Naive thymus-derived CD4-positive, alpha-beta T cell (primary cell): ENCODE results near the gene CEP20. TPM values are rescaled to one million over a fixed set of nuclear protein-coding genes. Genes with fewer than 3 reads are reported as not detected.
"Not testable (repeated sequence)": the region's sequence is repeated elsewhere in the genome, so short reads cannot be mapped to it uniquely, and the experiment has no call there.

Experiments used
- ATAC-seq: fragments of 150-1000 bp; cut with Tn5 transposase; 2 replicates; pipeline ENCODE4 v1.10.0; 2021; ENCODE audit warnings: mild to moderate bottlenecking, moderate library complexity
- CTCF ChIA-PET: fragments of 350-600 bp; sonication (Branson Sonifier 250); formaldehyde crosslinking; loops from one replicate; lab custom pipeline; 2021; ENCODE audit warnings: antibody characterized with exemption; lab: Charles Lee
- POLR2A ChIA-PET: fragments of 350-600 bp; sonication (Branson Sonifier 250); formaldehyde crosslinking; loops from one replicate; lab custom pipeline; 2021; ENCODE audit warnings: antibody characterized with exemption, inconsistent platforms; lab: Charles Lee
- DNase-seq, 9 donors: peaks; one replicate each; pipeline versions ENCODE4 v3.0.0 to v3.0.0-alpha.2; 2020 to 2022; ENCODE audit warnings: mixed read lengths in 1 of 9
- H3K27ac ChIP-seq: one replicate; pipeline ENCODE4 v1.7.0; 2013; ENCODE audit warnings: mild to moderate bottlenecking, low read depth, low read length, moderate library complexity
- H3K27me3 ChIP-seq, 2 donors: one replicate each; pipeline ENCODE4 v1.7.0; 2013; ENCODE audit warnings: low read length in 2 of 2, mild to moderate bottlenecking in 2 of 2, moderate library complexity in 2 of 2; ENCODE audit not compliant: control insufficient read depth in 2 of 2, insufficient read depth in 2 of 2
- H3K36me3 ChIP-seq, 3 experiments: 1 replicate in 2 of 3; 2 replicates in 1 of 3; pipeline ENCODE4 v1.7.0; 2013; ENCODE audit warnings: low read length in 3 of 3, mild to moderate bottlenecking in 3 of 3, moderate library complexity in 1 of 3; ENCODE audit not compliant: insufficient read depth in 3 of 3, control insufficient read depth in 2 of 3
- H3K4me1 ChIP-seq, 2 donors: one replicate each; pipeline ENCODE4 v1.7.0; 2013; ENCODE audit warnings: low read length in 2 of 2, mild to moderate bottlenecking in 2 of 2, moderate library complexity in 1 of 2; ENCODE audit not compliant: control insufficient read depth in 2 of 2, insufficient read depth in 2 of 2
- H3K4me3 ChIP-seq: 2 replicates; pipeline ENCODE4 v1.7.0; 2013; ENCODE audit warnings: mild to moderate bottlenecking, low read length
- H3K9me3 ChIP-seq, 3 experiments: 1 replicate in 2 of 3; 2 replicates in 1 of 3; pipeline ENCODE4 v1.7.0; 2013; ENCODE audit warnings: low read length in 3 of 3; ENCODE audit not compliant: control insufficient read depth in 2 of 3
- H3K27ac Mint-ChIP-seq, 9 donors: one replicate each; pipeline ENCODE4 v1.8.0; 2020 to 2022; ENCODE audit warnings: mixed read lengths in 9 of 9, mild to moderate bottlenecking in 8 of 9, moderate library complexity in 5 of 9, inconsistent platforms in 2 of 9
- H3K27me3 Mint-ChIP-seq, 5 donors: one replicate each; pipeline ENCODE4 v1.8.0; 2021 to 2022; ENCODE audit warnings: mixed read lengths in 5 of 5, mild to moderate bottlenecking in 1 of 5
- H3K36me3 Mint-ChIP-seq, 5 donors: one replicate each; pipeline ENCODE4 v1.8.0; 2020 to 2022; ENCODE audit warnings: mixed read lengths in 5 of 5, mild to moderate bottlenecking in 3 of 5, inconsistent platforms in 1 of 5
- H3K4me1 Mint-ChIP-seq, 7 donors: one replicate each; pipeline ENCODE4 v1.8.0; 2020 to 2022; ENCODE audit warnings: mixed read lengths in 7 of 7, mild to moderate bottlenecking in 3 of 7, inconsistent platforms in 1 of 7
- H3K4me3 Mint-ChIP-seq, 10 donors: one replicate each; pipeline ENCODE4 v1.8.0; 2020 to 2022; ENCODE audit warnings: mild to moderate bottlenecking in 10 of 10, mixed read lengths in 10 of 10, moderate library complexity in 6 of 10, inconsistent platforms in 2 of 10
- H3K9me3 Mint-ChIP-seq, 11 donors: one replicate each; pipeline ENCODE4 v1.8.0; 2020 to 2022; ENCODE audit warnings: mixed read lengths in 11 of 11, mild to moderate bottlenecking in 4 of 11, inconsistent platforms in 1 of 11, moderate library complexity in 1 of 11
- intact Hi-C, 2 donors: fragments of 100-400 bp; cut with micrococcal nuclease; formaldehyde crosslinking; loops; one replicate each; pipeline ENCODE4 v1.15.1; 2023
- polyA plus RNA-seq, 2 donors: library from polyadenylated mRNA; unstranded; fragments of 300-500 nt; fragmentation: Illumina TruSeq; gene quantifications; one replicate each; pipeline ENCODE4 v1.2.3, GENCODE V29; 2021
- total RNA-seq, 6 experiments: library from RNA in 5 of 6; stranded (reverse) in 5 of 6; gene quantifications; 1 replicate in 5 of 6; 2 replicates in 1 of 6; pipeline ENCODE4 v1.2.3 and lab custom pipeline; 2021 to 2026

Gene CEP20, protein sequence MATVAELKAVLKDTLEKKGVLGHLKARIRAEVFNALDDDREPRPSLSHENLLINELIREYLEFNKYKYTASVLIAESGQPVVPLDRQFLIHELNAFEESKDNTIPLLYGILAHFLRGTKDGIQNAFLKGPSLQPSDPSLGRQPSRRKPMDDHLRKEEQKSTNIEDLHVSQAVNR
- total RNA-seq: 10 to 100 TPM; 15.4 to 34.6 (median 27.8) TPM
- polyA plus RNA-seq: 10 to 100 TPM; 18.5 to 34.9 TPM
- 19.9 reads per million, percentile 50 among the genes with 10 or more reads in this experiment for total RNA-seq (lab: John Stamatoyannopoulos, UW)

DNA sequence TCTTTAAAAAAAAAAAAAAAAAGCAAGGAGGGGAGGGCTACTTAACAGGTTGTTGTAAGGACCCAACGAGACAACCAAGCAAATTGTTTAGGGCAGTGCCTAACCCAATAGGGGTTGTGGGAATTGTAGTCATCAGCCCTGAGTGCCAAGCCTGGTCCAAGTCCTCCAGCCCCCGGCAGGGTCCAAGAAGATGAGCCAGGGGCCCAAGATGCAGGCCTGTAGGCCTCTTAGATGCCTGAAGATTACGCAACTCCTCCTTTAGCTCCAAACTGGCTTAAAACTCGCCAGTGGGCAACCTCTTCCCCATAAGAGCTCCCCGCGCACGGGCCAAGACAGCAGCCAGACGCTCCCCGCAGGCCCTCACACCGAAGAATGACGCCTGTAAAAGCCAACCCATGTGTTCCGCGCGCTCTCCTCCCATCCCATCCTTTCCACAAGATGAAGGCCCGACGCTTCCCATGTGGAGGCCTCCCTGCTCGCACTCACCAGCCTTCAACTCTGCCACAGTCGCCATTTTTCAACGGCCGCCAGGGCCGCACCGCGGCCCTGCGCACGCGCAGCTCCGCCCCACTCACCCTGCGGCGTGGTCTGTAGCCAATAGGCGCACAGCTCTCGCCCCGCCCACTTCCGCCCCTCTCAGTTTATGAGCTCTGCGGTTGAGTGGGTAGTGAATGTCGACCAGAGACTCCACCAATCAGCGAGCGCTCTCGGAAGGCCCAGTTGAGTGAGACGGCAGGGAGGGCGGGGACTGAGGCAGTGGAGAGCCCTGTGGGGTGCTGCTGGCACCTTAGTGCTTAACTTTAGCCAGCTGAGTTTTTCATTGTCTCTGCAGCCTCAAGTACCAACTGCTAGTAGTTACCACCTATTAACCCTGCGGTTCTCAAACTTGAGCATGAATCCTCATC is at the start of gene CEP20:
Gene CEP20 (minus strand): TSS at position 532 of the 905 bp plus-strand sequence. CDS start 18 bp downstream, at position 514.
- H3K4me3 Mint-ChIP-seq: peak within 1 kb of the TSS; percentile 96 to 100 (median 99)
- Histone ChIP-seq H3K27ac (peak within 1 kb of the TSS; percentile 89), H3K27me3 (no peaks in the 10 kb centered on the region), H3K4me1 (peaks cover 15 to 17% of the 10 kb centered on the region in 2 donors), H3K4me3 (peak within 1 kb of the TSS; percentile 95), H3K9me3 (no peaks in the 10 kb centered on the region), H3K36me3 (peaks cover 0 to 12% (median 0%) of the 10 kb centered on the region in 3 experiments)
- ChIA-PET POLR2A (interaction anchor here (0.7 to 2.0 kb wide), 14 partner anchors 8 to 176 kb away, joined by 3 to 14 read pairs (median 3); no protein-coding TSS in a partner anchor), CTCF (interaction anchor here (0.6 to 1.2 kb wide), 5 partner anchors 11 to 239 kb away, joined by 3 to 5 read pairs (median 3); no protein-coding TSS in a partner anchor)
- ATAC-seq (peak; percentile 100), DNase-seq (peak; percentile 98 to 100 (median 99))
- no peaks in the 10 kb centered on the region for H3K9me3 Mint-ChIP-seq
- H3K36me3 Mint-ChIP-seq: peaks cover 0 to 10% (median 4%) of the 10 kb centered on the region in 5 donors
- intact Hi-C loops: loop anchor here (1.0 to 5.0 kb wide), 9 partner anchors 61 to 832 kb away; partner anchors contain the start of genes MARF1 (in 2 of the 2), ABCC1 (in 1 of the 2) and NTAN1 (in 1 of the 2)
- H3K4me1 Mint-ChIP-seq: peaks cover 26 to 47% (median 39%) of the 10 kb centered on the region in 7 donors
- no peaks in the 10 kb centered on the region for H3K27me3 Mint-ChIP-seq
- H3K27ac Mint-ChIP-seq: peak within 1 kb of the TSS; percentile 94 to 100 (median 97)

DNA sequence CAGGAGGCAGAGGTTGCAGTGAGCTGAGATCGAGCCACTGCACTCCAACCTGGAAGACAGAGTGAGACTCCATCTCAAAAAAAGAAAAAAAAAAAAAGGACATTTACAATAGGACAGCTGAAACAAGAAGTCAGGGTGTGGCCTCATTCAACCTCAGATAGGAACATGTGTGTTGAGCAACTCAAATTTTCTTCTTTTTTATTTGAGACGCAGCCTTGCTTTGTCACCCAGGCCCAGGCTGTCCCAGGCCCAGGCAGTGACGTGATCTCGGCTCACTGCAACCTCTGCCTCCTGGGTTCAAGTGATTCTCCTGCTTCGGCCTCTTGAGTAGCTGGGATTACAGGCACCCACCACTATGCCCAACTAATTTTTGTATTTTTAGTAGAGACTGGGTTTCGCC is 48.4 kb upstream of the CEP20 start:
- CTCF ChIA-PET, H3K9me3 Mint-ChIP-seq, H3K4me3 Mint-ChIP-seq, H3K36me3 ChIP-seq, H3K27me3 ChIP-seq, H3K4me1 ChIP-seq, H3K27ac Mint-ChIP-seq, POLR2A ChIA-PET, DNase-seq, H3K9me3 ChIP-seq, H3K4me3 ChIP-seq, intact Hi-C loops, H3K36me3 Mint-ChIP-seq, H3K27ac ChIP-seq: not testable (repeated sequence)
- Mint-ChIP-seq H3K4me1 (peaks cover 0 to 15% (median 7%) of the 10 kb centered on the region in 7 donors), H3K27me3 (peaks cover 0 to 16% (median 0%) of the 10 kb centered on the region in 5 donors)
- peak; percentile 72 for ATAC-seq

DNA sequence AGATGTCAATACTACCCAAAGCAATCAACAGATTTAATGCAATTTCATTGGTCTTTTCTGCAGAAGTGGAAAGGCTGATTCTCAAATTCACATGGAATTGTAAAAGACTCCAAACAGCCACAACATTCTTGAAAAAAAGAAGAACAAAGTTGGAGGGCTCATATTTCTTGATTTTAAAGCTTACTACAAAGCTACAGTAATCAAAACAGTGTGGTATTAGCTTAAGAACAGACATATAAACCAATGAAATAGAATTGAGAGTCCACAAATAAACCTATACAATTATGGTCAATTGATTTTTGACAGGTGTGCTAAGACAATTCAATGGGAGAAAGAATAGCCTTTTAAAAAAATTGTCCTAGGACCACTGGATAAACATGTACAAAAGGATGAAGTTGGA is 46.6 kb upstream of the CEP20 start:
- no peaks in the 10 kb centered on the region for H3K36me3 ChIP-seq
- ChIA-PET CTCF (no interaction called here), POLR2A (interaction anchor here (0.9 kb wide), 1 partner anchor 21 kb away, joined by 3 read pairs; no protein-coding TSS in a partner anchor)
- H3K27ac ChIP-seq: no peak overlapping the region
- H3K27me3 ChIP-seq: no peaks in the 10 kb centered on the region
- H3K9me3 ChIP-seq: no peaks in the 10 kb centered on the region
- Mint-ChIP-seq H3K36me3 (peaks cover 0 to 3% (median 0%) of the 10 kb centered on the region in 5 donors), H3K4me1 (peaks cover 0 to 6% (median 4%) of the 10 kb centered on the region in 7 donors), H3K27ac (no peak overlapping the region), H3K4me3 (no peak overlapping the region), H3K9me3 (peaks cover 0 to 3% (median 0%) of the 10 kb centered on the region in 11 donors), H3K27me3 (peaks cover 0 to 16% (median 0%) of the 10 kb centered on the region in 5 donors)
- intact Hi-C loops: no loop called here
- no peak overlapping the region for H3K4me3 ChIP-seq
- ATAC-seq (no peak), DNase-seq (no peak)
- no peaks in the 10 kb centered on the region for H3K4me1 ChIP-seq

DNA sequence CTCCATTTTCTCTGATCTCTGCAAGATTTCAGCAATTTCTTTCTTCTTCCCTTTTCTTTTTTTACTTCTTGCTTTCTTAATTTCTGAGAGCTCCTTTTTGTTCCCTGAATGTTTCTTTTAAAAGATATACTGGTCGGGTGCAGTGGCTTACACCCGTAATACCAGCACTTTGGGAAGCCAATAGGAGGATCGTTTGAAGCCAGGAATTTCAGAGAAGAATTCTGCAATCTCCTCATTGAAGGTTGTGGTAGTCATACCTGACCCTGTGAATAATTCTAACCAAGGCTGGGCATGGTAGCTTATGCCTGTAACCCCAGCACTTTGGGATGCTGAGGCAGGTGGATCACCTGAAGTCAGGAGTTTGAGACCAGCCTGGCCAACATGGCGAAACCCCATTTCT is 45.4 kb upstream of the CEP20 start:
- intact Hi-C loops: no loop called here
- H3K27me3 ChIP-seq: no peaks in the 10 kb centered on the region
- POLR2A ChIA-PET: no interaction called here
- peaks cover 0 to 3% (median 0%) of the 10 kb centered on the region in 11 donors for H3K9me3 Mint-ChIP-seq
- H3K36me3 ChIP-seq: no peaks in the 10 kb centered on the region
- no peak overlapping the region for H3K4me3 Mint-ChIP-seq
- H3K27ac Mint-ChIP-seq: no peak overlapping the region
- H3K4me3 ChIP-seq: no peak overlapping the region
- CTCF ChIA-PET: no interaction called here
- no peaks in the 10 kb centered on the region for H3K4me1 ChIP-seq
- H3K9me3 ChIP-seq: no peaks in the 10 kb centered on the region
- peaks cover 0 to 4% (median 0%) of the 10 kb centered on the region in 7 donors for H3K4me1 Mint-ChIP-seq
- H3K36me3 Mint-ChIP-seq: peaks cover 0 to 3% (median 0%) of the 10 kb centered on the region in 5 donors
- no peak overlapping the region for H3K27ac ChIP-seq
- peaks cover 0 to 16% (median 0%) of the 10 kb centered on the region in 5 donors for H3K27me3 Mint-ChIP-seq
- DNase-seq: no peak
- no peak for ATAC-seq

DNA sequence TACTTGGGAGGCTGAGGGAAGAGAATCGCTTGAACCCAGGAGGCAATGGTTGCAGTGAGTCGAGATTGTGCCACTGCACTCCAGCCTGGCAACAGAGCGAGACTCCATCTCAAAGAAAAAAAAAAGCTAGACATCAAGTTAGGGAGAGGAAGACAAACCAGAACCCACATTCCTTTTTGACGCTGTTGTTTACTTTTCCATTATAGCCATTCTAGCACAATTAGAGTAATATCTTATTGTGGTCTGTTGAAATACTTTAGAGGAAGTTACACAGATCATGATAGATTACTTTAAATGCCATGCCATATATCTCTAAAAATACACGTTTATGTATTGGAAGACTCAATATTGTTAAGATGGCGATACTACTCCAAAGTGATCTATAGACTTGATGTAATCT is 44.5 kb upstream of the CEP20 start:
- Mint-ChIP-seq H3K27me3 (peaks cover 0 to 16% (median 0%) of the 10 kb centered on the region in 5 donors), H3K27ac (no peak overlapping the region), H3K36me3 (peaks cover 0 to 3% (median 0%) of the 10 kb centered on the region in 5 donors), H3K9me3 (peaks cover 0 to 3% (median 0%) of the 10 kb centered on the region in 11 donors), H3K4me3 (no peak overlapping the region), H3K4me1 (peaks cover 0 to 4% (median 0%) of the 10 kb centered on the region in 7 donors)
- no peak for ATAC-seq
- Histone ChIP-seq H3K36me3 (no peaks in the 10 kb centered on the region), H3K27me3 (no peaks in the 10 kb centered on the region), H3K4me1 (no peaks in the 10 kb centered on the region), H3K27ac (no peak overlapping the region), H3K4me3 (no peak overlapping the region), H3K9me3 (no peaks in the 10 kb centered on the region)
- CTCF ChIA-PET: no interaction called here
- no peak for DNase-seq
- POLR2A ChIA-PET: no interaction called here
- intact Hi-C loops: no loop called here

DNA sequence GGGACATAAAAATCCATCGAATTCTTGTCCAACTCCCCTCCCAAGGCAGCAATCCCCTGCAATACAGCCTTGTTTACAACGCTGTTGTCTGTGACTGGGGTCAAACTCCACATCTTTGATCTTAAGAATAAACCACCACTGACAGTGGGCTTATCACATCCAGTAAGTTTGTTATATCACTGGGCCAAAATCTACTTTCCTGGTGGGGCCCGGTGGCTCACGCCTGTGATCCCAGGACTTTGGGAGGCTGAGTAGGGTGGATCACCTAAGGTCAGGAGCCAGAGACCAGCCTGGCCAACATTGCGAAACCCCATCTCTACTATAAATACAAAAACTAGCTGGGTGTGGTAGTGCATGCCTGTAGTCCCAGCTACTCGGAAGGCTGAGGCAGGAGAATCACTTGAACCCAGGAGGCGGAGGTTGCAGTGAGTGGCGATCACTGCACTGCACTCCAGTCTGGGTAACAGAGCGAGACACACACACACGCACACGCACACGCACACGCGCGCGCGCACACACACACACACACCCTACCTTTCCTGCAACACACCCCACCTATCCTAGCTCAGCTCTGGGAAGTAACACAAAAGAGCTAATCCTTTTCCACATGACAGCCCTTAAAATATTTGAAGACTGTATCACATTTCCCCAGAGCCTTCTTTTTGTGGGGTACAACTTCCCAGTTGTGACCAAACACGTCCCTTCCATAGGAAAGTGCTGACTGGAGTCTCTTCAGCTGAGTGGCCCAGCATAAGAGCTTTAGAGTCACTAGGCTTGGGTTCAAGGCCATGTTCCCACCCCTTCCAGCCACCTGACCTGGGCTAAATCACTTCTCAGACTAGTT is 40.1 kb upstream of the CEP20 start:
- POLR2A ChIA-PET: no interaction called here
- H3K4me1 Mint-ChIP-seq: no peaks in the 10 kb centered on the region
- CTCF ChIA-PET: no interaction called here

More for the DNA sequence above, 40.1 kb upstream of the CEP20 start:
- Mint-ChIP-seq H3K9me3 (no peaks in the 10 kb centered on the region), H3K4me3 (no peak overlapping the region), H3K36me3 (peaks cover 0 to 3% (median 0%) of the 10 kb centered on the region in 5 donors), H3K27ac (no peak overlapping the region), H3K27me3 (peaks cover 0 to 5% (median 0%) of the 10 kb centered on the region in 5 donors)
- ATAC-seq (no peak), DNase-seq (no peak)
- Histone ChIP-seq H3K4me1 (no peaks in the 10 kb centered on the region), H3K27ac (no peak overlapping the region), H3K36me3 (no peaks in the 10 kb centered on the region), H3K27me3 (no peaks in the 10 kb centered on the region), H3K4me3 (no peak overlapping the region), H3K9me3 (no peaks in the 10 kb centered on the region)
- intact Hi-C loops: no loop called here
